KG1 (cell line): ENCODE measurements around the gene APOL6.
"Not testable (repeated sequence)": the region's sequence is repeated elsewhere in the genome, so short reads cannot be mapped to it uniquely, and the experiment has no call there.

Source experiments
- DNase-seq: peaks from one replicate; lab custom pipeline; 2025; lab: John Stamatoyannopoulos, UW

APOL6 gene

DNA sequence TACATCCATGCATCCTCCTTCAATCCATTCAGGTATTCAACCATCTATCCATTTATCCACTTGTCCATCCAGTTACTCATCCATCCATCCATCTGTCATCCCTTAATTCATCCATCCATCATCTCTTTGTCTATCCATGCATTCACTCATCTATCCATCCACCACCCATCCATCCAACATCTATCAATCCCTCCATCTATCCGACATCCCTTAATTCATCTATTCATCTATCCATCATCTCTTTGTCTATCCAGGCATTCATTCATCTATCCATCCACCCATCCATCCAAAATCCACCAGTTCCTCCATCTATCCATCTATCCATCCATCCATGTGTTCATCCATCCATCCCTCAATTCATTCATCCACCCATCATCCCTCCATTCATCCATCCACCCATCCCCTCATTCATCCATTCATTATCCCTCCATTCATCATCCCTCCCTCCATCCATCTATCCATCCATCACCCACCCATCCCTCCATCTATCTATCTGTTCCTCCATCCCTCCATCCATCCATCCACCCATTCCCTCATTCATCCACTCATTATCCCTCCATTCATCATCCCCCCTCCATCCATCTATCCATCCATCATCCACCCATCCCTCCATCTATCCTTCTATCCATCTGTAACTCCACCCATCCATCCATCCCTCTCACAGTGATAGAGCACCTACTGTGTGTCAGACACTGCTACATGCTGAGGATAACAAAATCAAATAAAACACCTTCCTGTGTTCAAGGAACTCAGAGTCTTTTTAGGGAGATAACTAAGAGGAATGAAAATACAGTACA is 29.6 kb upstream of the APOL6 start:
- DNase-seq, result no peak

- DNase-seq, result no peak
These were observed 28.7 kb upstream of the APOL6 start for GRCh38 chr22:35619336-35620094.

- no peak for DNase-seq
These were observed 27.5 kb upstream of the APOL6 start for GRCh38 chr22:35620624-35621251.

- no peak for DNase-seq
These were observed 26.8 kb upstream of the APOL6 start for GRCh38 chr22:35621451-35621850.

- DNase-seq, result no peak
These were observed 25.9 kb upstream of the APOL6 start for GRCh38 chr22:35622191-35622913.

GRCh38 chr22:35623885-35624284 is 24.4 kb upstream of the APOL6 start:
- DNase-seq, result not testable (repeated sequence)

GRCh38 chr22:35624547-35624946 is 23.7 kb upstream of the APOL6 start:
- no peak for DNase-seq

DNA sequence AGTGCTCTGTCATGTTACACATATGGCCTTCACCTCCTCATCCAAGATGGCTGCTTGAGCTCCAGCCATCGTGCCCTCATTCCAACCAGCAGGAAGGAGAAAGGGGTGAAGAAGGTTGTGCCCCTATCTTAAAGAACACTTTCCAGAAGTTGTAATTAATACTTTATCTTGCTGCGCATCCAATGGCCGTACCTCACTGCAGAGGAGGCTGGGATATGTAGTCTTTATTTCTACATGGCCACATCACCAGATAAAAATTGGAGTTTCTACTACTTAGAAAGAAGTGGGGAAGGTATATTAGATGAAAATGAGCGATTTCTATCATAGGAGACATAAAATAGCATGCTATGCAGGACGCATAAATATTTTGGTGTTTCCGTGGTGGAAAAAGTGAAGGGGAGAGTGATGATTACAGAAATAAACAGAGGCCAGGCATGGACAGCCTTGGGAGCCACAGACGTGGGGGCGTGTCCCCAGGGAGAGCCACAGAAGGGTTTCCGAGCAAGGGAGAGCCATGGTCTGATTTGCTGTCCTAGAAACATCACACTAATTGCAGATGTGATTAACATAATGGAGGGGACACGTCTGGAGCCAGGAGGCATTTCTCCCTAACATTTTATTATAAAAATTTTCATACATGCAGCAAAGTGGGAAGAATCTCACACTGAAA is 22.3 kb upstream of the APOL6 start:
- DNase-seq, result no peak

GRCh38 chr22:35627267-35628041 is 20.8 kb upstream of the APOL6 start:
- DNase-seq, result no peak

DNA sequence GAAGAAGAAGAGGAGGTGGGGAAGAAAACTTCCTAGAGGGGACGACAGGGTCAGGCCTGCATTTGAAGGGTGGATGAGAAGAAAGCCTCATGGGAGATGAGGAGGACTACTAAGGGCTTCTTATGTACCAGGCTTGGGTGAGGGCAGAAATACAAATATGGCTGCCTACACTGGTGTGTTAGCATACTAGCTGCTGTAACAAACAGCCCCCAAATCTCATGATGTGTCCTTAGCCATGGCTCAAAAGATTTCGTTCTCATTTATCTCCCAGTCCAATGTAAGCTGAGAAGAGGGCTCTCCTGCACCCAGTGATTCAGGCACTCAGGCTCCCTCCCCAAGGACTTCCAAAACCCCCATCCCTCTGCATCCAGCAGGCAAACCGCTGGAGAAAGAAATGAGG is 19.5 kb upstream of the APOL6 start:
- DNase-seq, result no peak

DNA sequence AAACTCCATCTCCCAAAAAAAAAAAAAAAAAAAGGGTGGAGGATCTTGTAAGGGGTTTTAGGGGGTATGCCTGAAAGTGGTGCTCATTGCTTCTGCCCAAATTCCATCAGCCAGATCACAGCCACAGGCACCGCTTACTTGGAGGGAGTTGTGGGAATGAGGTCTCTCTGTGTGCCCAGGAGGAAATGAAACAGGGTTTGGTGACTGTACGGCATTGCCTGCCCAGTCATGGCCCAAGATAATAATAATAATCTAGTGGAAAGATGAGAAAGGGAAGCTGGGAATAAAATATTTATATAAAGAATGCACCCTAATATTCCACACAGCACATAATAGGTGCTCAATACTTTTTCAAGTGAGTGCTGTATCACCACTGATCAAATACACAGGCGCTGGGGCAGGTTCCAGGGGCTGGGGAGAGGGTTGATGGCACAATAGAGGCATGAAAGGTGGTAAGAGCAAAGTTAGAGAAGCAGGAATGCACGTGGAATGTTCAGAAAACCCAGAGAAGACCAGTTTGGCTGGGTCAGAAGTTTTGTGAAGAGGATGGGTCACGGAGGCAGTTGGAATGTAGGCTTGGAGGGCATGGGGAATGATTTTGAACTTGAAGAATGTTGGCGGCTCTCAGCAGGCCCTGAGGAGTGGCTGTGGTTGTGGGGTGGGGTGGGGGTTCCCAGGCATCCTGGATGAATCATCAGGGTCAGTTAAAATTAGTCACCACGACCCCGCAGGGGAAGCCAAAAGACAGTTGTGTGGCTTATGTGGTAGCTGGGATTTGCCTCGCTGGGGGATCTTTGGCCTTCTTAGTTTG is 18.6 kb upstream of the APOL6 start:
- DNase-seq, result no peak

- DNase-seq, result no peak
These were observed 17.9 kb upstream of the APOL6 start for GRCh38 chr22:35630387-35630793.

DNA sequence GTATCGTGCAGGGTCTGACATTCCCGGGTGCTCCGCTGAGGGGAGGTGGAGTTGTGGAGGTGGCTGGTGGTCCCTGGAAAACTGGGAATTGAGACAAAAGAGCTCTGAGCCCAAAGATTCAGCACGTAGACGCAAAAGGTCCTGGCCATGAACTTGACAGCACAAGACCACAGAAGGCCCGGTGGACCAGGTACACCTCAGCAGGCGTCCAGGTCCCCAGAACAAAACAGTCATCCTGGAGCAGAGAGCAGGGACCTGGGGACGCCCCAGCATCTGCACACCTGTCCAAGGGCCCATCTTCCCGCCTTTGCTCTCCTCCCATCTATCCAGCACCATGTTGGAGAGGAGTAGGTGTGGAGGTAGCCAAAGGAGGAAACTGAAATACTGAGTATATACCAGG is 17.4 kb upstream of the APOL6 start:
- DNase-seq, result no peak

DNA sequence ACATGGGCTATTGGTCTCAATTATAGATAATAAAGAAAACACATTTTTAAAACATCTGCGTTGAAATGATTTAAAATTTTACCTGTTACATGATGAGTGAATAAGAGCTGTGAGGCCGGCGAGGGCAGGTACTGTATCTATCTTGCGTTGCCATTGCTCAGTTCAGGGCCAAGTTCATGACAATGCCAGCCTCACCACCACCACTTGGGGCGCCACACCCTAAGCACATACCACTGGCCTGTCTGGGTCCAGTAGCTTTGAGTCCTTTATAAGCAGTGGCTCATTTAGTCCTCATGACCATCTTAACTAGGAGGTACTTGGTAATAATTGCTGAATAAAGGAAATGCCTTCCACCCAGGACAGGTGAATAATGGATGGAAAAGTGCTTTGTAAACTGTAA is 16.6 kb upstream of the APOL6 start:
- no peak for DNase-seq

DNA sequence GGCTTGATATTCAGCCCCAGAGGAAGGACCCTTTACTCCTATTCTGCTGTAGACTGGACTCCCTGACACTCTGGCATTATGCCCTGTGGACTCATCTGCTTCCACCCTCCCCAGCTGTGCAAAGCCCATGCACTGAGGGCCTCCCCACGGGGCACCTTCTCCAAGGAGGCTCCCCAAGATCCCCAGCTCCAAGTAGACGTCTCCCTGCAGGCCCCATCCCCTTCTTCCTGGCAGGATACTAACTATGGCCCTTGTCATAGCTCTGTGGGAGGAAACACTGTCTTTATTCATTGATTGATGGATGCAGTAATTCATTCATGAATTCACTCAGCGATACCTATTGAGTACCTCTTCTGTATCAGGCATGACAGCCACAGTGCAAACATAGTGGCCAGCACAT is 15.3 kb upstream of the APOL6 start:
- DNase-seq, result no peak

DNA sequence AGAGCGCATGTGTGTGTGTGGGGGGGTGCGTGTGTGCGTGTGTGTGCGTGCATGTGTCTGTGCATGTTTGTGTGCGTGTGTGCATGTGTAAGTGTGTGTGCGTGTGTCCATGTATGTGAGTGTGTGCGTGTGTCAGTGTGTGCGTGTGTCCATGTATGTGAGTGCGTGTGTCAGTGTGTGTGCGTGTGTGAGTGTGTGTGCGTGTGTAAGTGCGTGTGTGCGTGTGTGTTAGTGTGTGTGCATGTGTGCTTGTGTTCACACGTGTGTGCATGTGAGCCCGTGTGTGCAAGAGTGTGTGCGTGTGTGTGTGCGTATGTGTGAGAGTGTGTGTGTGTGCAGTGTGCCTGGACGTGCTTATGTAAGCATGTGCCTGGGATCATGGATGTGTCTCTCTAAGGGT is 14.7 kb upstream of the APOL6 start:
- DNase-seq, result no peak

DNA sequence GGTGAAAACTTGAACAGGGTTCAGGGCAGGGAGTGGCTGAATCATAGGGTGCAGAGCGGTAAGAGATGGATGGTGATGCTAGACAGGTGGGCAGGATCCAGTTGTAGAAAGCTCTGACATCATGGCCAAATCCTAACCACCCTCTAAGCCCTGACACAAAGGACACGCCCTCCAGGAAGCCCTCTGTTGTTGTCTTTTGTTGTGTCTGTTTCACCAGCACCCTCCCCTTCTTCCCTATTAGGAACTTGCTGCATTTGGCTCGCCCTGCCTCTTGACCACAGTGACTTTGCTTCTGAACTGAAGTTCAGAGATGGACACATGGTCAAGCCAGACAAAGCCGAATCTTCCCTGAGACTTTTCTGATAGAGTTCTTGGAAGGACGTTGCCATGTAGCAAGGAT is 14.2 kb upstream of the APOL6 start:
- DNase-seq, result no peak

DNA sequence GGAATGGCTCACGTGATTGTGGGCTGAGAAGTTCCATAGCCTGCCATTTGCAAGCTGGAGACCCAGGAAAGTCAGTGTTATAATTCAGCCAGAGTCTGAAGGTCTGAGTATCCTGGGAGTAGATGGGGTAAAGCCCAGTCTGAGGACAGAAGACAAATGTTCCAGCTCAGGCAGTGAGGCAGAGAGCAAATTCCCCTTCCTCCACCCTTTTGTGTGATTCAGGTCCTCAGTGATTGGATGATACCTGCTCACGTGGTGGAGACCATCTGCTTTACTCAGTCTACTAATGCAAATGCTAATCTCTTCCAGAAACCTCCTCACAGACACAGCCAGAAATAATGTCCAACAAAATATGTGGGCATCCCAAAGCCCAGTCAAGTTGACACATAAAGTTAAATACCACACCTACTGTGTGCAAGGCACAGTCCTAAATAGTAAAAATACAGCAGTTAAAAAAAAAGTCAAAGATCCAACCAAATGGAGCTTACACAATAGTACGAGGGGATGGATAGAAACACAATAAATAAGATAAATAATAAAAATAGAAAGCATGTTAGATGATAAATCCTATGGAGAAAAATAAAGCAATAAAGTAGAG is 13.2 kb upstream of the APOL6 start:
- DNase-seq, result no peak

GRCh38 chr22:35637254-35637653 is 11.0 kb upstream of the APOL6 start:
- no peak for DNase-seq

DNA sequence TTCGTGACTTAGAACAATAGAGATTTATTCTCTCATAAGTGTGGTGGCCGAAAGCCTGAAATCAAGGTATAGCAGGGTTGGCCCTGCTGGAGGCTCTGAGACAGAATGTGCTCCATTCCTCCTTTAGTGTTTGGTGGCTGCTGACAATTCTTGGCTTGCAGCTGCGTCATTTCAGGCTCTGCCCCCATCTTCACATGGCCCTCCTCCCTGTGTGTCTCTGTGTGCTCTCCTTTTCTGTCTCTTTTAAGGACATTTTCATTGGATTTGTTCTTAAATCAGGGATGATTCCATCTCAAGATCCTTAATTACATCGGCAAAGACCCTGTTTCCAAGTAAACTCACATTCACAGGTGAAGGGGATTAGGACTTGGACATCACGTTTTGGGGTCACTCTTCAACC is 10.2 kb upstream of the APOL6 start:
- DNase-seq, result no peak
